PC-9 (cell line): ENCODE measurements around the gene THADA. TPM values are rescaled to one million over a fixed set of nuclear protein-coding genes. Genes with fewer than 3 reads are reported as not detected.

Experiments
- BruUV-seq: library from RNA; stranded (reverse); fragments of 400-500 nt; replicated peaks from 2 replicates; lab custom pipeline; 2021; lab: Mats Ljungman, UMichigan
- CTCF ChIA-PET: fragments of 300-600 bp; sonication (Branson Sonifier 250); formaldehyde crosslinking; loops from one replicate; lab custom pipeline; 2022; ENCODE audit warnings: antibody characterized with exemption; lab: Charles Lee
- POLR2A ChIA-PET: fragments of 300-600 bp; sonication (Branson Sonifier 250); formaldehyde crosslinking; loops from one replicate; lab custom pipeline; 2022; ENCODE audit warnings: antibody characterized with exemption; ENCODE audit not compliant: unreplicated experiment; lab: Charles Lee
- DNase-seq, 2 experiments: peaks; one replicate each; pipeline versions ENCODE4 v3.0.0 to v3.0.0-alpha.2; 2015 to 2022; ENCODE audit warnings: mixed read lengths in 1 of 2
- H2AFZ ChIP-seq: fragments of 200-600 bp; sonication (generic); 2 replicates; pipeline ENCODE4 v1.8.1; 2017; ENCODE audit warnings: antibody characterized with exemption
- H3F3A ChIP-seq: fragments of 200-600 bp; sonication (generic); 2 replicates; pipeline ENCODE4 v1.8.1; 2017; ENCODE audit warnings: antibody characterized with exemption, mild to moderate bottlenecking, low read depth; ENCODE audit not compliant: insufficient read depth
- H3K27ac ChIP-seq: fragments of 200-600 bp; sonication (generic); 2 replicates; pipeline ENCODE4 v1.6.1; 2016; ENCODE audit warnings: mixed run types
- H3K27me3 ChIP-seq: fragments of 200-600 bp; sonication (generic); 2 replicates; pipeline ENCODE4 v1.6.1; 2016; ENCODE audit warnings: low read depth, mixed run types; ENCODE audit not compliant: insufficient read depth
- H3K36me3 ChIP-seq: fragments of 200-600 bp; sonication (generic); 2 replicates; pipeline ENCODE4 v1.6.1; 2016; ENCODE audit warnings: low read depth, mixed run types
- H3K4me1 ChIP-seq: fragments of 200-600 bp; sonication (generic); replicated peaks from 2 replicates; pipeline ENCODE4 v1.6.1; 2016; ENCODE audit warnings: mixed run types; ENCODE audit not compliant: insufficient read depth
- H3K4me2 ChIP-seq: fragments of 200-600 bp; sonication (generic); 2 replicates; pipeline ENCODE4 v1.6.1; 2017; ENCODE audit warnings: mixed run types
- H3K4me3 ChIP-seq: fragments of 200-600 bp; sonication (generic); 2 replicates; pipeline ENCODE4 v1.6.1; 2016; ENCODE audit warnings: mixed run types
- H3K79me2 ChIP-seq: fragments of 200-600 bp; sonication (generic); 2 replicates; pipeline ENCODE4 v1.6.1; 2017; ENCODE audit warnings: low read depth, mixed run types
- H3K9me2 ChIP-seq: fragments of 200-600 bp; sonication (generic); 2 replicates; pipeline ENCODE4 v1.8.1; 2017; ENCODE audit warnings: mild to moderate bottlenecking; ENCODE audit not compliant: insufficient read depth
- H3K9me3 ChIP-seq: fragments of 200-600 bp; sonication (generic); 2 replicates; pipeline ENCODE4 v1.8.1; 2016; ENCODE audit warnings: low read depth; ENCODE audit not compliant: insufficient read depth
- H4K20me1 ChIP-seq: fragments of 200-600 bp; sonication (generic); 2 replicates; pipeline ENCODE4 v1.8.1; 2017; ENCODE audit not compliant: insufficient read depth
- CTCF ChIP-seq: fragments of 200-600 bp; sonication (generic); conservative IDR thresholded peaks from 2 replicates; pipeline ENCODE4 v1.6.1; 2017; ENCODE audit warnings: mixed run types, antibody characterized with exemption, mild to moderate bottlenecking, moderate library complexity
- EZH2 ChIP-seq: fragments of 200-600 bp; sonication (generic); IDR thresholded peaks from 2 replicates; pipeline ENCODE4 v1.8.0; 2017; ENCODE audit warnings: antibody characterized with exemption, low read depth
- intact Hi-C: fragments of 100-400 bp; cut with micrococcal nuclease; formaldehyde crosslinking; loops from one replicate; pipeline ENCODE4 v1.10.0; 2022; ENCODE audit not compliant: unreplicated experiment
- total RNA-seq: library from RNA; stranded (reverse); gene quantifications from 2 replicates; pipeline ENCODE4 v1.2.3, GENCODE V29; 2021

Gene THADA
- total RNA-seq, 1 experiment from 2014 or later, result 28.1 TPM

- Histone ChIP-seq H3K4me1 (peaks cover 37% of the 10 kb centered on the region), H3F3A (peaks cover 22% of the 10 kb centered on the region; the same call in 1 of the 2 replicates), H3K9me2 (no peaks in the 10 kb centered on the region), H3K9me3 (peaks cover 3% of the 10 kb centered on the region; the same call in 1 of the 2 replicates), H3K27me3 (no peaks in the 10 kb centered on the region), H3K36me3 (no peaks in the 10 kb centered on the region), H3K4me2 (no peak overlapping the region), H3K79me2 (no peaks in the 10 kb centered on the region), H3K27ac (no peak overlapping the region), H3K4me3 (no peak overlapping the region), H4K20me1 (no peaks in the 10 kb centered on the region), H2AFZ (no peak overlapping the region)
- intact Hi-C loops, result no loop called here
- POLR2A ChIA-PET, result no interaction called here
- no TSS peak for BruUV-seq
- CTCF ChIA-PET, result no interaction called here
- no peak for DNase-seq
- no peak for TF ChIP-seq CTCF
- TF ChIP-seq EZH2, result no peak
Measured at GRCh38 chr2:43307046-43307445, 288.8 kb downstream of the THADA start.

GRCh38 chr2:43306197-43306596, 289.6 kb downstream of the THADA start:
- intact Hi-C loops, result no loop called here
- BruUV-seq, result no TSS peak
- POLR2A ChIA-PET, result no interaction called here

GRCh38 chr2:43305517-43305916, 290.3 kb downstream of the THADA start:
- H3K4me1 ChIP-seq, result peaks cover 38% of the 10 kb centered on the region
- H3K9me2 ChIP-seq, result no peaks in the 10 kb centered on the region
- peaks cover 25% of the 10 kb centered on the region; the same call in 1 of the 2 replicates for H3F3A ChIP-seq
- H3K27ac ChIP-seq, result peak overlapping the region; percentile 63
- no peaks in the 10 kb centered on the region for H3K27me3 ChIP-seq
- intact Hi-C loops, result loop anchor here (1.0 to 2.0 kb wide), 2 partner anchors 121 to 163 kb away; no protein-coding TSS in a partner anchor
- TF ChIP-seq CTCF, result no peak
- TF ChIP-seq EZH2, result no peak
- H3K4me3 ChIP-seq, result no peak overlapping the region
- H3K79me2 ChIP-seq, result no peaks in the 10 kb centered on the region
- peak overlapping the region; percentile 42 for H3K4me2 ChIP-seq
- POLR2A ChIA-PET, result no interaction called here
- no TSS peak for BruUV-seq
- no peak overlapping the region for H2AFZ ChIP-seq
- H4K20me1 ChIP-seq, result no peaks in the 10 kb centered on the region
- no peak for DNase-seq
- CTCF ChIA-PET, result no interaction called here
- H3K9me3 ChIP-seq, result peaks cover under 1% of the 10 kb centered on the region; the same call in 1 of the 2 replicates
- no peaks in the 10 kb centered on the region for H3K36me3 ChIP-seq

More at GRCh38 chr2:43306197-43306596, 289.6 kb downstream of the THADA start:
- Histone ChIP-seq H2AFZ (no peak overlapping the region), H3K36me3 (no peaks in the 10 kb centered on the region), H3K4me2 (no peak overlapping the region), H3K4me1 (peaks cover 38% of the 10 kb centered on the region), H3K79me2 (no peaks in the 10 kb centered on the region), H3K27ac (no peak overlapping the region), H4K20me1 (no peaks in the 10 kb centered on the region), H3K4me3 (no peak overlapping the region), H3K9me3 (peaks cover 3% of the 10 kb centered on the region; the same call in 1 of the 2 replicates), H3K27me3 (no peaks in the 10 kb centered on the region), H3F3A (peaks cover 24% of the 10 kb centered on the region; the same call in 1 of the 2 replicates), H3K9me2 (no peaks in the 10 kb centered on the region)
- no peak for DNase-seq
- TF ChIP-seq EZH2 (no peak), CTCF (no peak)
- CTCF ChIA-PET, result no interaction called here
